Measurements from ENCODE around the gene PLA2G4B. TPM values are rescaled to one million over a fixed set of nuclear protein-coding genes. Genes with fewer than 3 reads are reported as not detected.

PLA2G4B gene
- total and polyA plus RNA-seq, 2 donors (not counting 1 experiment from before 2014, with no cell fraction given): 22.6 to 33.2 TPM

GRCh38 chr15:41876007-41876406 lies 37.4 kb downstream of the PLA2G4B start:
- ChIA-PET CTCF (interaction anchor here (0.7 to 2.5 kb wide), 5 partner anchors 19 to 219 kb away, joined by 3 to 10 read pairs (median 6); partner anchors contain the start of gene MAPKBP1), POLR2A (no interaction called here)
- Mint-ChIP-seq H3K9me3 (ENCODE audit: insufficient read depth) (no peaks in the 10 kb centered on the region), H3K4me1 (peaks cover 7% of the 10 kb centered on the region), H3K27me3 (peaks cover 19% of the 10 kb centered on the region), H3K4me3 (peak overlapping the region; percentile 57), H3K27ac (no peak overlapping the region)
- H4K20me1 ChIP-seq (ENCODE audit: control insufficient read depth, insufficient read depth, low read length, poor library complexity, severe bottlenecking): no peaks in the 10 kb centered on the region
- no peak overlapping the region for H2AFZ ChIP-seq (ENCODE audit: insufficient read depth, low read depth, low read length, poor library complexity, severe bottlenecking)
- H3K79me2 ChIP-seq (ENCODE audit: control insufficient read depth, insufficient read depth, low read length): no peaks in the 10 kb centered on the region
- H3K4me2 ChIP-seq (replicated peaks; ENCODE audit: low read depth, low read length, poor library complexity, severe bottlenecking): peak overlapping the region; percentile 15
- WGBS (ENCODE audit: insufficient coverage): 77% methylated on average over 13 of the region's 13 CpGs
- intact Hi-C loops (cut with micrococcal nuclease): no loop called here
- H3K4me1 ChIP-seq (ENCODE audit: control insufficient read depth in 2 of 2, insufficient read depth in 2 of 2, low read length in 2 of 2): peaks cover 0 to 9% of the 10 kb centered on the region in 2 donors
- H3K27ac ChIP-seq (ENCODE audit: low read length in 2 of 2): no peak overlapping the region
- DNase-seq (peak; percentile 31), ATAC-seq (ENCODE audit: low read depth) (peak; percentile 77)
- H3K36me3 ChIP-seq (replicated peaks in 1 of 2; ENCODE audit: control extremely low read depth in 1 of 2, control insufficient read depth in 1 of 2, extremely low read depth in 1 of 2, insufficient read depth in 2 of 2, low read length in 1 of 2): no peaks in the 10 kb centered on the region
- H3K27me3 ChIP-seq (replicated peaks in 1 of 4; ENCODE audit: control extremely low read depth in 1 of 4, control insufficient read depth in 3 of 4, insufficient read depth in 4 of 4, low read length in 3 of 4): peaks cover 0 to 19% (median 1%) of the 10 kb centered on the region in 4 experiments
- H3K9ac ChIP-seq (ENCODE audit: low read length): no peak overlapping the region
- no peak overlapping the region for H3K4me3 ChIP-seq (ENCODE audit: control extremely low read depth in 1 of 5, extremely low read depth in 1 of 5, insufficient read depth in 1 of 5, low read depth in 2 of 5, low read length in 4 of 5)
- no peak for TF ChIP-seq EZH2 (IDR thresholded peaks at IDR 0.05; ENCODE audit: borderline replicate concordance, insufficient read depth, low read depth, low read length, poor library complexity, severe bottlenecking)
- no peak for TF ChIP-seq CTCF (IDR thresholded peaks at IDR 0.05)
- no peaks in the 10 kb centered on the region for H3K9me3 ChIP-seq (ENCODE audit: control extremely low read depth in 1 of 3, control insufficient read depth in 2 of 3, insufficient read depth in 1 of 3, low read length in 2 of 3)

- peaks cover 12% of the 10 kb centered on the region for H3K4me1 Mint-ChIP-seq
- ChIA-PET CTCF (interaction anchor here (1.2 to 2.5 kb wide), 3 partner anchors 28 to 103 kb away, joined by 3 to 10 read pairs (median 7); partner anchors contain the start of gene MAPKBP1), POLR2A (no interaction called here)
Measured at GRCh38 chr15:41876689-41877088, 38.0 kb downstream of the PLA2G4B start.

More at GRCh38 chr15:41876689-41877088, 38.0 kb downstream of the PLA2G4B start:
- no peak overlapping the region for H3K9ac ChIP-seq (ENCODE audit: low read length)
- no peak overlapping the region for H2AFZ ChIP-seq (ENCODE audit: insufficient read depth, low read depth, low read length, poor library complexity, severe bottlenecking)
- peaks cover 3 to 11% of the 10 kb centered on the region in 2 donors for H3K4me1 ChIP-seq (ENCODE audit: control insufficient read depth in 2 of 2, insufficient read depth in 2 of 2, low read length in 2 of 2)
- no peak overlapping the region for H3K4me2 ChIP-seq (replicated peaks; ENCODE audit: low read depth, low read length, poor library complexity, severe bottlenecking)
- TF ChIP-seq CTCF (IDR thresholded peaks at IDR 0.05) (no peak), EZH2 (IDR thresholded peaks at IDR 0.05; ENCODE audit: borderline replicate concordance, insufficient read depth, low read depth, low read length, poor library complexity, severe bottlenecking) (no peak)
- H3K27me3 Mint-ChIP-seq: peaks cover 26% of the 10 kb centered on the region
- 84% methylated on average over 11 of the region's 12 CpGs for whole genome bisulfite sequencing (ENCODE audit: insufficient coverage)
- no peak overlapping the region for H3K4me3 ChIP-seq (ENCODE audit: control extremely low read depth in 1 of 5, extremely low read depth in 1 of 5, insufficient read depth in 1 of 5, low read depth in 2 of 5, low read length in 4 of 5)
- H3K27ac ChIP-seq (ENCODE audit: low read length in 2 of 2): no peak overlapping the region
- H4K20me1 ChIP-seq (ENCODE audit: control insufficient read depth, insufficient read depth, low read length, poor library complexity, severe bottlenecking): no peaks in the 10 kb centered on the region
- no peaks in the 10 kb centered on the region for H3K9me3 Mint-ChIP-seq (ENCODE audit: insufficient read depth)
- DNase-seq (no peak), ATAC-seq (ENCODE audit: low read depth) (no peak)
- intact Hi-C loops (cut with micrococcal nuclease): no loop called here
- no peaks in the 10 kb centered on the region for H3K9me3 ChIP-seq (ENCODE audit: control extremely low read depth in 1 of 3, control insufficient read depth in 2 of 3, insufficient read depth in 1 of 3, low read length in 2 of 3)
- peaks cover 0 to 26% (median 1%) of the 10 kb centered on the region in 4 experiments for H3K27me3 ChIP-seq (replicated peaks in 1 of 4; ENCODE audit: control extremely low read depth in 1 of 4, control insufficient read depth in 3 of 4, insufficient read depth in 4 of 4, low read length in 3 of 4)
- no peaks in the 10 kb centered on the region for H3K79me2 ChIP-seq (ENCODE audit: control insufficient read depth, insufficient read depth, low read length)
- H3K36me3 ChIP-seq (replicated peaks in 1 of 2; ENCODE audit: control extremely low read depth in 1 of 2, control insufficient read depth in 1 of 2, extremely low read depth in 1 of 2, insufficient read depth in 2 of 2, low read length in 1 of 2): no peaks in the 10 kb centered on the region
- H3K27ac Mint-ChIP-seq: no peak overlapping the region
- no peak overlapping the region for H3K4me3 Mint-ChIP-seq
